Activated CD4-positive, alpha-beta T cell treated with anti-CD3 and anti-CD28 coated beads for 36 hours (primary cell): ENCODE measurements around the gene ESYT1. TPM values are rescaled to one million over a fixed set of nuclear protein-coding genes. Genes with fewer than 3 reads are reported as not detected.

Experiments used
- ATAC-seq: fragments of 200-7000 bp; cut with Tn5 transposase; one replicate; pipeline ENCODE4 v1.10.0; 2021; ENCODE audit warnings: mild to moderate bottlenecking, moderate library complexity
- CTCF ChIA-PET: fragments of 350-600 bp; sonication (Branson Sonifier 250); formaldehyde crosslinking; loops from one replicate; lab custom pipeline; 2021; ENCODE audit warnings: antibody characterized with exemption; lab: Charles Lee
- POLR2A ChIA-PET: fragments of 350-600 bp; sonication (Branson Sonifier 250); formaldehyde crosslinking; loops from one replicate; lab custom pipeline; 2021; ENCODE audit warnings: antibody characterized with exemption, inconsistent platforms; lab: Charles Lee
- DNase-seq: peaks from one replicate; pipeline ENCODE4 v3.0.0-alpha.2; 2020
- H3K27ac Mint-ChIP-seq: one replicate; pipeline ENCODE4 v1.8.0; 2021; ENCODE audit warnings: mixed read lengths
- H3K27me3 Mint-ChIP-seq: one replicate; pipeline ENCODE4 v1.8.0; 2021; ENCODE audit warnings: mixed read lengths
- H3K36me3 Mint-ChIP-seq: one replicate; pipeline ENCODE4 v1.8.0; 2021; ENCODE audit warnings: low read depth, mixed read lengths
- H3K4me1 Mint-ChIP-seq: one replicate; pipeline ENCODE4 v1.8.0; 2021; ENCODE audit warnings: mixed read lengths
- H3K4me3 Mint-ChIP-seq: one replicate; pipeline ENCODE4 v1.8.0; 2021; ENCODE audit warnings: mild to moderate bottlenecking, moderate library complexity, mixed read lengths
- H3K9me3 Mint-ChIP-seq: one replicate; pipeline ENCODE4 v1.8.0; 2021; ENCODE audit warnings: low read depth, mixed read lengths
- intact Hi-C, 2 experiments: fragments of 100-400 bp; cut with DNase I in 1 of 2; cut with micrococcal nuclease in 1 of 2; formaldehyde crosslinking; loops; one replicate each; pipeline versions ENCODE4 v1.14.2 to v1.15.1; 2022 to 2024; cut with DNase I, micrococcal nuclease
- total RNA-seq, 2 experiments: library from RNA; stranded (reverse); gene quantifications; one replicate each; pipeline ENCODE4 v1.2.3, GENCODE V29; 2021

ESYT1 gene
- total RNA-seq, 2 experiments from 2014 or later: 132 to 160 TPM

- Mint-ChIP-seq H3K27me3 (peaks cover 6% of the 10 kb centered on the region), H3K4me1 (peaks cover 4% of the 10 kb centered on the region), H3K4me3 (no peak overlapping the region), H3K36me3 (no peaks in the 10 kb centered on the region), H3K27ac (no peak overlapping the region), H3K9me3 (no peaks in the 10 kb centered on the region)
- intact Hi-C loops: loop anchor here in 1 of 2 experiments (5.0 kb wide), 1 partner anchor 38 kb away; no protein-coding TSS in a partner anchor
- ChIA-PET POLR2A (interaction anchor here (0.6 kb wide), 1 partner anchor 111 kb away, joined by 4 read pairs; the partner anchor contains the start of gene RAB5B), CTCF (interaction anchor here (0.5 to 1.8 kb wide), 8 partner anchors 10 to 438 kb away, joined by 3 to 6 read pairs (median 3); partner anchors contain the start of genes PA2G4, SLC39A5 and SMARCC2)
- DNase-seq (peak; percentile 66), ATAC-seq (peak; percentile 51)
These were observed 43.0 kb upstream of the ESYT1 start for GRCh38 chr12:56084958-56085543.

GRCh38 chr12:56086096-56086495, 42.0 kb upstream of the ESYT1 start:
- Mint-ChIP-seq H3K27ac (no peak overlapping the region), H3K9me3 (no peaks in the 10 kb centered on the region), H3K27me3 (peaks cover 4% of the 10 kb centered on the region), H3K36me3 (no peaks in the 10 kb centered on the region), H3K4me3 (no peak overlapping the region), H3K4me1 (no peaks in the 10 kb centered on the region)
- POLR2A ChIA-PET: no interaction called here
- ATAC-seq (no peak), DNase-seq (no peak)
- CTCF ChIA-PET: interaction anchor here (0.6 to 1.8 kb wide), 5 partner anchors 9 to 161 kb away, joined by 3 to 6 read pairs (median 3); partner anchors contain the start of genes PA2G4, SLC39A5 and SMARCC2
- intact Hi-C loops: no loop called here

- H3K27me3 Mint-ChIP-seq: peaks cover 3% of the 10 kb centered on the region
- H3K9me3 Mint-ChIP-seq: no peaks in the 10 kb centered on the region
- POLR2A ChIA-PET: no interaction called here
- no peak for DNase-seq
- H3K36me3 Mint-ChIP-seq: no peaks in the 10 kb centered on the region
- no peak overlapping the region for H3K27ac Mint-ChIP-seq
- no peaks in the 10 kb centered on the region for H3K4me1 Mint-ChIP-seq
- ATAC-seq: no peak
- H3K4me3 Mint-ChIP-seq: no peak overlapping the region
- intact Hi-C loops: no loop called here
- CTCF ChIA-PET: interaction anchor here (0.9 to 1.3 kb wide), 2 partner anchors 103 to 160 kb away, joined by 3 to 4 read pairs; partner anchors contain the start of gene SMARCC2
These were observed 41.5 kb upstream of the ESYT1 start for GRCh38 chr12:56086608-56087007.

DNA sequence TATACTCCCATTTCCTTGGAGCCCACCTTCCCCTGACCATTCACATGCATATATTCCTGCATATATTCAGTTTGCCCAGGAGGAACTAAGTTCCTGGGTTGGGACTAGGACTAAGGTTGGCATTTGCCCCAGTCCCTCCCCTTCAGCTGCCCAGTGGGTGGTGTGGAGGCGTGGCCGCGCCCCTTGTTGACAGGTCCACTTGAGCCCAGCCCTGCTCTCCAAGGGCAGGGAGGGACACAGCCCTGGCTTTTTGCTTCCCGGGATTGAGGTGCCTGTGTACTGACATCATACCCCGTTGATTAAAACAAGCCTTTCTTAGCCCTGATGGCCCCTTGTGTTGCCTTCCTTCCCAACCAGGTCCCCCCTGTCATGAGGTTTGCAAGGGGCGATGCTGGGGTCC, 40.8 kb upstream of the ESYT1 start:
- H3K4me3 Mint-ChIP-seq: no peak overlapping the region
- POLR2A ChIA-PET: no interaction called here
- CTCF ChIA-PET: no interaction called here
- no peaks in the 10 kb centered on the region for H3K4me1 Mint-ChIP-seq
- no peaks in the 10 kb centered on the region for H3K36me3 Mint-ChIP-seq
- no peaks in the 10 kb centered on the region for H3K27me3 Mint-ChIP-seq
- no peak overlapping the region for H3K27ac Mint-ChIP-seq
- H3K9me3 Mint-ChIP-seq: no peaks in the 10 kb centered on the region
- ATAC-seq: no peak
- no peak for DNase-seq
- intact Hi-C loops: no loop called here

- intact Hi-C loops: no loop called here
- H3K9me3 Mint-ChIP-seq: no peaks in the 10 kb centered on the region
- peaks cover 17% of the 10 kb centered on the region for H3K4me1 Mint-ChIP-seq
- no peak overlapping the region for H3K27ac Mint-ChIP-seq
- POLR2A ChIA-PET: no interaction called here
- ATAC-seq: no peak
- no peaks in the 10 kb centered on the region for H3K36me3 Mint-ChIP-seq
- H3K27me3 Mint-ChIP-seq: no peaks in the 10 kb centered on the region
- H3K4me3 Mint-ChIP-seq: no peak overlapping the region
- no peak for DNase-seq
- CTCF ChIA-PET: no interaction called here
These were observed 30.3 kb upstream of the ESYT1 start for GRCh38 chr12:56097738-56098137.

DNA sequence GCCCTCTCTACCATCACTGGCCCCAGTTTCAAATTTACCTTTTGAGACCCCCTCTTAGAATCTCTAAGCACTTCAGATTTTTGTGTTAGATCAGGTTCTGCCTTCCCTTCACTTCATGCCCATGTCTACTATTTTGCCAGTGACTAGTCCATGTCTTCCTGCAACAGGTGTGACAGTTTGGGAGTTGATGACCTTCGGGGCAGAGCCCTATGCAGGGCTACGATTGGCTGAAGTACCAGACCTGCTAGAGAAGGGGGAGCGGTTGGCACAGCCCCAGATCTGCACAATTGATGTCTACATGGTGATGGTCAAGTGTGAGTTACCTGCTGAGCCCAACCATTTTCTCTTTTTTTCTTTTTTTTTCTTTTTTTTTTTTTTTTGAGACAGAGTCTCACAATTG, 29.5 kb upstream of the ESYT1 start:
- no peaks in the 10 kb centered on the region for H3K9me3 Mint-ChIP-seq
- CTCF ChIA-PET: interaction anchor here (1.1 kb wide), 1 partner anchor 69 kb away, joined by 3 read pairs; no protein-coding TSS in a partner anchor

GRCh38 chr12:56099787-56100186, 28.3 kb upstream of the ESYT1 start:
- DNase-seq: no peak
- no peak for ATAC-seq
- ChIA-PET POLR2A (no interaction called here), CTCF (interaction anchor here (0.6 to 1.1 kb wide), 3 partner anchors 56 to 94 kb away, joined by 3 to 7 read pairs (median 3); no protein-coding TSS in a partner anchor)
- H3K4me1 Mint-ChIP-seq: peaks cover 25% of the 10 kb centered on the region
- intact Hi-C loops: loop anchor here (5.0 kb wide), 2 partner anchors 172 to 533 kb away; partner anchors contain the start of genes BAZ2A (in 1 of the 2) and PYM1 (in 1 of the 2)
- H3K27ac Mint-ChIP-seq: no peak overlapping the region
- no peaks in the 10 kb centered on the region for H3K9me3 Mint-ChIP-seq
- no peaks in the 10 kb centered on the region for H3K27me3 Mint-ChIP-seq
- H3K36me3 Mint-ChIP-seq: peaks cover 4% of the 10 kb centered on the region
- no peak overlapping the region for H3K4me3 Mint-ChIP-seq

More for the DNA sequence above, 29.5 kb upstream of the ESYT1 start:
- Mint-ChIP-seq H3K36me3 (no peaks in the 10 kb centered on the region), H3K27ac (no peak overlapping the region), H3K27me3 (no peaks in the 10 kb centered on the region), H3K4me3 (no peak overlapping the region), H3K4me1 (peaks cover 25% of the 10 kb centered on the region)
- ATAC-seq: no peak
- intact Hi-C loops: no loop called here
- no peak for DNase-seq
- POLR2A ChIA-PET: no interaction called here

GRCh38 chr12:56101045-56101444, 27.0 kb upstream of the ESYT1 start:
- Mint-ChIP-seq H3K27ac (no peak overlapping the region), H3K36me3 (peaks cover 16% of the 10 kb centered on the region), H3K4me3 (no peak overlapping the region), H3K4me1 (peaks cover 30% of the 10 kb centered on the region), H3K27me3 (no peaks in the 10 kb centered on the region), H3K9me3 (no peaks in the 10 kb centered on the region)
- intact Hi-C loops: loop anchor here (5.0 kb wide), 2 partner anchors 174 to 531 kb away; partner anchors contain the start of genes BAZ2A (in 1 of the 2) and PYM1 (in 1 of the 2)
- no peak for ATAC-seq
- no peak for DNase-seq
- ChIA-PET CTCF (interaction anchor here (0.6 to 0.9 kb wide), 2 partner anchors 18 to 40 kb away, joined by 3 read pairs; no protein-coding TSS in a partner anchor), POLR2A (no interaction called here)

- ChIA-PET POLR2A (interaction anchor here (1.7 to 2.9 kb wide), 2 partner anchors 26 to 57 kb away, joined by 17 to 28 read pairs; partner anchors contain the start of gene ESYT1), CTCF (interaction anchor here (0.7 to 3.4 kb wide), 9 partner anchors 15 to 364 kb away, joined by 3 to 47 read pairs (median 6); partner anchors contain the start of genes ERBB3, RPL41, SUOX and ZC3H10)
- ATAC-seq (no peak), DNase-seq (no peak)
- Mint-ChIP-seq H3K36me3 (peaks cover 32% of the 10 kb centered on the region), H3K4me1 (peaks cover 43% of the 10 kb centered on the region), H3K9me3 (no peaks in the 10 kb centered on the region), H3K27me3 (no peaks in the 10 kb centered on the region), H3K4me3 (peak overlapping the region; percentile 100), H3K27ac (peak overlapping the region; percentile 100)
- intact Hi-C loops: loop anchor here (2.0 to 5.0 kb wide), 3 partner anchors 175 to 530 kb away; partner anchors contain the start of genes BAZ2A (in 1 of the 2) and PYM1 (in 1 of the 2)
These were observed 25.4 kb upstream of the ESYT1 start for GRCh38 chr12:56102683-56103065.

GRCh38 chr12:56103066-56103711, 24.9 kb upstream of the ESYT1 start:
- no peak for ATAC-seq
- peaks cover 37% of the 10 kb centered on the region for H3K36me3 Mint-ChIP-seq
- intact Hi-C loops: loop anchor here (2.0 to 5.0 kb wide), 3 partner anchors 176 to 529 kb away; partner anchors contain the start of genes BAZ2A (in 1 of the 2) and PYM1 (in 1 of the 2)
- peak overlapping the region; percentile 100 for H3K27ac Mint-ChIP-seq
- H3K9me3 Mint-ChIP-seq: no peaks in the 10 kb centered on the region
- peak overlapping the region; percentile 100 for H3K4me3 Mint-ChIP-seq
- ChIA-PET POLR2A (interaction anchor here (0.6 to 3.0 kb wide), 6 partner anchors 13 to 106 kb away, joined by 3 to 76 read pairs (median 10); partner anchors contain the start of genes ESYT1, RPL41, SUOX and ZC3H10), CTCF (interaction anchor here (0.9 to 3.4 kb wide), 7 partner anchors 14 to 365 kb away, joined by 3 to 47 read pairs (median 13); partner anchors contain the start of genes ERBB3, RPL41, SUOX and ZC3H10)
- no peak for DNase-seq
- H3K27me3 Mint-ChIP-seq: no peaks in the 10 kb centered on the region
- peaks cover 43% of the 10 kb centered on the region for H3K4me1 Mint-ChIP-seq

GRCh38 chr12:56103823-56104108, 24.3 kb upstream of the ESYT1 start:
- intact Hi-C loops: loop anchor here (1.0 to 5.0 kb wide), 22 partner anchors 13 to 529 kb away; partner anchors contain the start of genes ESYT1 (in 2 of the 2), MYL6B (in 2 of the 2), PYM1 (in 2 of the 2) and RPL41 (in 2 of the 2)
- Mint-ChIP-seq H3K36me3 (peaks cover 42% of the 10 kb centered on the region), H3K4me1 (peaks cover 43% of the 10 kb centered on the region), H3K27me3 (no peaks in the 10 kb centered on the region), H3K27ac (peak overlapping the region; percentile 100), H3K4me3 (peak overlapping the region; percentile 100), H3K9me3 (no peaks in the 10 kb centered on the region)
- POLR2A ChIA-PET: interaction anchor here (0.8 to 3.0 kb wide), 16 partner anchors 10 to 386 kb away, joined by 3 to 76 read pairs (median 4); partner anchors contain the start of genes DNAJC14, ESYT1, ORMDL2 and RAB5B
- CTCF ChIA-PET: interaction anchor here (0.6 to 3.4 kb wide), 18 partner anchors 14 to 452 kb away, joined by 3 to 47 read pairs (median 4); partner anchors contain the start of genes ERBB3, ESYT1, ORMDL2 and RNF41
- DNase-seq (no peak), ATAC-seq (no peak)
